Activated T-cell treated with anti-CD3 and anti-CD28 coated beads for 48 hours (primary cell): ENCODE results near the gene BMP7.

Experiments
- DNase-seq: peaks from one replicate; pipeline ENCODE4 v3.0.0-alpha.2; 2020; ENCODE audit warnings: low read depth

The BMP7 gene

DNA sequence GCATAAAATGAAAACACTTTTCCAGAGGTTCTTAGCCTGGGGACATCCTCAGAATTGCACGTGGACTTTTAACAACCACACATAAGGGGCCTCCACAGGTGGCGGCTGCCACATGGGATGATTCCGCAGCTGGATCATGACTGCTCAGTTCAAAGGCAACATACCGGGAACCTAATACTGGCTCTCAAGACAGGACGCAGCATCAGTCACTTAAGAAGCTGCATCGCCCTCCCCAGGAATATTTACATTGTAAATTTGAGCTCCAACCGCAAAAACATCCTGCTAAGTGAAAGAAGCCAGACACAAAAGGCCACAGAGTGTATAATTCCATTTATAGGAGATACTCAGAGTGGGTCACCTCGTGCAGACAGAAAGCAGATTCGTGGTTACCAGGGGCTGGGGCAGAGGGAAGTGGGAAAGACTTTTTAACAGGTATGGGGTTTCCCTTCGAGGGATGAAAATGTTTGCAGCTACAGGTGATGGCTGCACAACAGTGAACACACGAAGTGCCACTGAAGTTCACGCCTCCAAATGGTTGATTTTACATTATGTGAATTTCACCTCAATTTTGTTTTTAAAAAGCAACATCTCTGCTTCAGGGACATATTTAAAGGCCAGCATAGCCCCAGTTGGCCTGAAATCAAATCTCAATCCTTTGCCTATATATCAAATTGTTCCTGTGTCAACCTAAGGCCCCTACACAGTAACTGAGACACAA is 141.5 kb downstream of the BMP7 start:
- no peak for DNase-seq

- no peak for DNase-seq
Measured at GRCh38 chr20:57124366-57124765, 142.1 kb downstream of the BMP7 start.

GRCh38 chr20:57123504-57123903 is 142.9 kb downstream of the BMP7 start:
- DNase-seq, result no peak

DNA sequence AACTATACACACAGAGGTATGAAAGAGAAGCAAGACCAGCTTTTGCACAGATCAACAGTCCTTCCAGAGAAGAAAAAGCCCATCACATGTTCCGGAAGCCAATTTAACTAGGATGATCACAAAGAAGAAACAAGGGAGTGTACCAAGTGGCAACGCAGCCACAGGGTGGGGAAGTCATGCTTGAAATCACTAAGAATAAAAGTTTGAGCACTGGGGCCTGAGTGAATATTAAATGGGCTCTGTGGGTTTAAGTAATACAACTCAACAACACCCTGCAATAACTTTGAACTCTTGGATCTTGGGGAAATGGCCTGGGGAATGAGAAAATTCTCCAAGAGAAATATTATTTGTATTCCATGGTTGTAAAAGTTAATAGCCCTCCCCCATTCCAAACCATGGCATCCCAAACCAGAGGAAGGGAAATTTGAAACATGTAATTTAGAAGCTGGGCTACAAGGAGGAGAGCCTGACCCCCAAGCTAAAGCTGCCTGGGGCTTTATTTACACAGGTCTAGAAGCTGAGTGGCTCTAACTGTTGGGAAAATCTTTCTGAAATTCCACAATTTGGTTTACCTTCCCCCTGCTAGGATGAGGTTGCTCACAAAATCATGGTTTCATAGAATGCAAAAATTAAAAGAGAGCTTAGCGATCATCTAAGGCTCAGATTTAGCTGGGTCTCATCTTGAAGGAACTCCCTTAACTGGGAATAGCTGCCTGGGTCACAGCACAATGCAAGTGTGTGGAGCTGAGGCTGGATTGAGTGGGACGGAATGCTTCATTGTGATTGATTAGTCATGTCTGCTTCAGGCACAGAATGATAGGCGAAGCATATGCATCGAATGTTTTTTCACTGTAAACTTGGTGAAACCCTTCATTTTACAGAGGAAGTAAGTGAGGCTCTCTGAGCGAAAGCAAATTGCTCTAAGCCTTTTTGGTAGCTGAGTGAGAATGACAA is 143.6 kb downstream of the BMP7 start:
- no peak for DNase-seq

DNA sequence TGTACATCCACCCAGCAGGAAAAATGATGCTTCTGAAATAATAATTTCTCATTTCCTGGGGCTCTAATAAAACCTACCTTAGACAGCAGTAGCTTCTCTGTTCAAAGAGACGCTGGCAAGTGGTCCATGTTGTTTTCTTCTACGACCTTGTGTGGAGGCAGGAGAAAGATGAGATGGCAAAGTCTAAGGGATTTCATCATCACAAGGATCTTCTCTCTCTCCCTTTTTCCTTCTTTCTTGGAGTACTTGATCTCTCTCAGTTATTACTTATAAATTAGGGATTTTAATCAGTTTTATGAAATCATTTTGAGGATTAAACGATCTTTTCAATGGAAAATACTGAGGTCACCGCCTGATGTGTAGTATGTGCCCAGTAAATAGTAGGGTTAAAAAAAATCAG is 147.5 kb downstream of the BMP7 start:
- no peak for DNase-seq
